GM12873 (cell line): ENCODE measurements around the gene LRRC42.

ENCODE experiments used
- TF ChIP-seq, protein P1 (sequence below): IDR thresholded peaks from 2 replicates; pipeline ENCODE4 v1.5.1; 2012; ENCODE audit warnings: low read depth, mild to moderate bottlenecking, moderate library complexity, low read length, control low read depth; ENCODE audit not compliant: insufficient read depth; ENCODE audit errors: missing control alignments

LRRC42 gene

DNA sequence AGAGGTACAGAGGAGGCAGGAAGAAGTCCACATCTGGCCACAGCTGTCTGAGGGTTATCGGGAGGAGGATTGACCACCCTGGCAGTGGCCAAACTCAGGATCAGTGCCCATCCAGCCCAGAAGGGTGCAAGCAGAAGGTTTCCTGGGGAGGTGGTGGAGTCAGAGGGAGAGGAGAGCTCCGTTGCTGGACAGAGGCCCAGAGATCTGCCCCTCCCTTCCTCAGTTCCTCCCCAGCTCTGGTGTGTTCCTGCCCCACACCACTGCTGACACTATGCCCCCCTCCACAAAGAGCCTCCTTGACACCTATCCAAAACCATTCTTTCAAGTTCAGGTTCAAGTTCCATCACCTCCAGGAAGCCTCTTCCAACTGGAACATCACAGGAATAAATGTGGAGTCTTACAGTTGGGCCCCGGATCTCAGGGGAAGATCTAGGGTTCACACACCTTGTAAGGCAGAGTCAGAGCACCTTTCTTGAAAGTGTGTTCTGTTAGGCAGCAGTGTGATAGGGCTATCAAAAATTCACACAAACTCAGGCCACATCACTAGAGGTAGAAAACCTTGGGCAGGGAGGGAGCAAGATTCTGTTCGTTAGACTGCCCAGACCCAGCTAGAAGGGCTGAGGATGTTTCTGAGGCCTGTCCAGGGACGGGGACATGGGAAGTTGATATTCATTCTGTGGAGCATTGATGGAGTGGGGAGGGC lies 64.4 kb downstream of the LRRC42 start:
- TF ChIP-seq, protein P1, sequence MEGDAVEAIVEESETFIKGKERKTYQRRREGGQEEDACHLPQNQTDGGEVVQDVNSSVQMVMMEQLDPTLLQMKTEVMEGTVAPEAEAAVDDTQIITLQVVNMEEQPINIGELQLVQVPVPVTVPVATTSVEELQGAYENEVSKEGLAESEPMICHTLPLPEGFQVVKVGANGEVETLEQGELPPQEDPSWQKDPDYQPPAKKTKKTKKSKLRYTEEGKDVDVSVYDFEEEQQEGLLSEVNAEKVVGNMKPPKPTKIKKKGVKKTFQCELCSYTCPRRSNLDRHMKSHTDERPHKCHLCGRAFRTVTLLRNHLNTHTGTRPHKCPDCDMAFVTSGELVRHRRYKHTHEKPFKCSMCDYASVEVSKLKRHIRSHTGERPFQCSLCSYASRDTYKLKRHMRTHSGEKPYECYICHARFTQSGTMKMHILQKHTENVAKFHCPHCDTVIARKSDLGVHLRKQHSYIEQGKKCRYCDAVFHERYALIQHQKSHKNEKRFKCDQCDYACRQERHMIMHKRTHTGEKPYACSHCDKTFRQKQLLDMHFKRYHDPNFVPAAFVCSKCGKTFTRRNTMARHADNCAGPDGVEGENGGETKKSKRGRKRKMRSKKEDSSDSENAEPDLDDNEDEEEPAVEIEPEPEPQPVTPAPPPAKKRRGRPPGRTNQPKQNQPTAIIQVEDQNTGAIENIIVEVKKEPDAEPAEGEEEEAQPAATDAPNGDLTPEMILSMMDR: no peak

DNA sequence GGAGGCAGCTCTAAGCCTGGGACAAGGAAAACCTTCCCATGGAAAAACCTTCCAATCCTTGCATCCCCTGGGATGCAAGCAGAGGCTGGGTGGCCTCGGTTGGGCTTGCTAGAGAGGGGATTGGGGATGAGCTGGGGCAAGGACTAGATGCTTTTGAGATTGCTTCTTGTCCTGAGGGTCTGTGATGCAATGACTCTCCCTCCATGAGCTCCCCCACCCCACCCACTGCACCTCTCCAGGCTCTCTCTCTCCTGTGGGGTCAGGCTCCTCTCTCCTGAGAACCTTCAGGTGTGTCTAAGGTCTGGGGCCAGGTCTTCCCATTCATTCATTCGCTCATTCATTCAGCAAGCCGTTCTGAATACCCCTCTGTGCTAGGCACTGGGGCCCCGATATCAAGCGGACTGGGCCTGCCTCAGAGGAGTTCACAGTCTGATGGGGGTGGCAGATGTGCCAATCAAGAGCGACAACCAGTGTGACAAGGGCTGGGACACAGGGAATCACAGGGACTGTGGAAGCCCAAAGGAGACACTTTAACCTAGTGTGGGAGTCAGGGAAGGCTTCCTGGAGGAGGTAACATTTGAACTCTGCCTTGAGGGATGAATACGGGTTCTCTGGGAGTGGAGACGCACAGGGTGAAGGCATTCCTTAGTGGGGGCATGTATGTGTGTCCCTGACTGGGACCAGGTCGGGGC lies 65.3 kb downstream of the LRRC42 start:
- TF ChIP-seq, protein P1: no peak

DNA sequence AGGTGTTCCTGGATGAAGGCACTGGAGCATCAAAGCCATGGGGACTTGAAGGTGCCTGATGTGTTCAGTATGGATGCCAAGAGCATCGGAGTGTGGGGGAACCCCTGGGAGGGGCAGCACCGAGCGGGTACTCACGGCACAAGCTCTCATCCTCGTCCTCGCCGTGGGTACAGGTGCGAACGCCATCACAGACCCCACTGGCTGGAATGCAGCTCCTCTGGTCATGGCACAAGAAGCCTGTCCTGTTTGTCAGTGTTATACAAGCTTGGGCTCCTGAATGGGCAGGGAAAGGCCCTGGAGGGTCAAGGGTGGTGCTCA lies 65.8 kb downstream of the LRRC42 start:
- TF ChIP-seq, protein P1: no peak

DNA sequence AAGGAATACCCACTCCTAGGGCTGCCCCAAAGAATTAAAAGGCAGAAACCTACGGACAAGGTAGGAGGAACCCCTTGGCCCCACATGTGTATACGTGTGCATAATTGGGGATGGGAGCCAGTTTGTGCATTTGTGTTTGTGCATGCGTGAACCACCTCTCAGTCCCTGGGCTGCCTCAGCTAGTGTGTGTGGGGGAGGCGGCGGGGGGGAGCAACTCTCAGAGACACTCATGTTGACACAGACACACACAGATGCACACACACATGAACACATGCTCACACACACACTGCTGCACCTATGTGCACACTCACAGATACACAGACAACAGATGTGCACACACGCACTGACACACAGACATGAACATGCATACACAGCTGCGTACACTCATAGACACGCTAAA lies 66.7 kb downstream of the LRRC42 start:
- TF ChIP-seq, protein P1: no peak

DNA sequence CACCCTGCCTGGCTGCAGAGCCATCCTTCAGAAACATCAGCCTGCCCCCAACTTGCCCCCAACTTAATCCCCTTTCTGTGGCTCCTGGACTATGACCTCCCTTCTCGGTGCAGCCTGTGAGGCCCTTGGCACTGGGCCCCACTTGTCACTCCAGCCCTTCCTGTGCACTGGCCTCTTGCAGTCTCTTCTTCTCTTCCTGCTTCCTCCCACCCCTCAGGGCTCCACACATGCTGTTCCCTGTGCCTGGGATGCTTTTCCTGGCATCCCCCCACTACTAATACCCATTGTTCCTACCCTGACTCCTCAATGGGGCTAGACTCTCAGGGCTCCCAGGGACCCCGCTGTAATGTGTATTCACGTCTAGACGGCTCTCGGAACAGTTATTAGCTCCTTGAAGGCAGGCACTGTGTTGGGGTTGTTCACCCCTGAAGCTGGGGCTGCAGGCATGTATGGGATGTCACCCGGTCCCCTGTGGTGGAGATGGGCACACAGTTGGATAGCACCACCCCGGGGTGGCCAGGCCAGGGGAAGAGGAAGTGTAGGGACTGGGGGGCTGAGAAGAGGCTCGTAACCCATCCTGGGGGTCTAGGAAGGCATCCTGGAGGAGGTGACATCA lies 67.4 kb downstream of the LRRC42 start:
- TF ChIP-seq, protein P1: no peak

DNA sequence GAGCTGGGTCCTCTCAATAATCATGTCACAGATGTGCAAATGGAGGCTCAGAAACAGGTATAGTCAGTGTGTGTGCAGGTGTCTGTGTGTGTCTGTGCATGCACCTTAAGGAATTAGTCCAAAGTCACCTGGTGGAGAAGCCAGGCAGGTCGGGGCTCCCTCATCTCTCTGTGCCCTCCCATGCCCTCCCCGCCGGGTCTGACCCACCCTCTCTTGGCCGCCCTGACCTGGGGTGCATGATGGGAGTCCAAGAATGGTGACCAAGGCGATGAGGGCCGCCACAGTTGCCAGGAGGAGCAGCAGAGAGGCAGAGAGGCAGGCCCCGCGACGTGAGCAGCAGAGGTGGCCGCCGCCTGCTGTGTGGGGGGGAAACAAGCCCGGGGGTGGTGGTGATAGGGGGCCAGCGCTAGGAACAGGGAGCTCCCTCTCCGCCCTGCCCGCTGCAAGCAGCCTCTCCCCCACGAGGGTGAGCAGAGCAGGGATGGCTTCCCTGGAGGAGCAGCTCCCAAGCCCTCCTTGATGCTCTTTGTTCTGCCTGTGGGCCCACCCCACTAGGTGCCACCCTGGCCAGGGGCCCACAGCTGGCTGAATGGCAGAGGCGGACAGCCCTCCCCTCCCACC lies 68.0 kb downstream of the LRRC42 start:
- TF ChIP-seq, protein P1: no peak
